Stimulated activated CD4-positive, alpha-beta T cell treated with anti-CD3 and anti-CD28 coated beads, Interleukin-1b, Interleukin-23, amount 100 ng/mL, for 48 hours (primary cell): ENCODE measurements around the gene HS6ST1.

ENCODE experiments used
- DNase-seq: peaks from one replicate; pipeline ENCODE4 v3.0.0-alpha.2; 2020

Gene HS6ST1

DNA sequence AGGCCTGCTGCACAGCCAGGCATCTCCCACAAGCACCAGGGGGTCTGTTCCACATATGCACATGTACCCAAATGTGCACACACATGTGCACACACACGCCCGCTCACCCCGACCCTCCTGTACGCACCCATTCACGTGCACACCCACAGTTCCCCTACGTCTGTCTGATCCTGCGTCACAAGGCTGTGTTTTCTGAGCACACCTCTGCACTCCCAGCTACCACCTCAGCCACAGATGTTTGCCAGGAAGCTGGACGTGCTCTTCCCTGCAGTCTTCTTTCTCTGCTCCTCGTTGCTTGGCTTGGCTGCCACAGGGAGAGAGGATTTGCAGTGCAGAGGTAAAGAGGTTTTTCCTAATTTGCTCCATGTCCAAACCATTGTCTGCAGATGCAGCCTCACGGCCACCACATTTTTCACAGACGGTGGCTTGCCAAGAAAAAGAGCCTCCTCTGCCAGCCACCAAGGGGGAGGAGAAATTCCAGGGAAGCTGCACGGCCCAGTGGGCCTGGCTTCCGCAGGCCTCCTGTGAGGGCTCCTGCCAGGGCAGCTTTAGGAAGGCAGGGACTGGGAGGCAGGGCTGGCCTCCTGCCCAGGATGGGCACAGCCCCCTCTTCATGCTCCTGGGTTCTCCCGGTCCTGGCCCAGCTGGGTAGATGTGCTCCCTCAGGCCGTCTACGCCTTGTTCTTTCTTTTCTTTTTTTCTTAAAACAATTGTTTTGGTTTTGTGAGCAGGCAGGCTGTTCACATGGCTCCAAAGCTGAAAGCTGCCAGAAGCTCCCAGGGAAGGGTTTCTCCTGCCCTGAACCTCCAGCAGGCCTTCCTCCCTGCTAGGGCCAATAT lies 29.3 kb upstream of the HS6ST1 start:
- no peak for DNase-seq

DNA sequence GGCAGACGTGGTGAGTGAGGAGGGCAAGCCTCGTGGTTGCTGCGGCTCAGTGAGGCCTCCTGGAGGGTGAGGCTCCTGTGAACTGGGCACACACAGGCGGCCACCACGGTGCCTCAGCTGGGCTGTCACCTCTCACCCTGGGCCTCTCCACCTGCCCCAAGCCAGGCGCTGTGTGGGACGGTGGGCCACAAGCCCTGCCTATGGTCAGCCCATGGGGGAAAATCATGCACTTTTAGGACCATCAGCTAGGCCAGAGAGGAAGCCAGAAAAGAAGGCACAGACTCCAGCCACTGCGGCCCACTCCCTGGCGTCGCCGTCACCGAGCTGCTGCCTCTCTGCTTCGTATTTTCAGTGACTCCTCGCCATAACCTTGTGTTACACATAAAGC lies 28.5 kb upstream of the HS6ST1 start:
- DNase-seq: no peak

DNA sequence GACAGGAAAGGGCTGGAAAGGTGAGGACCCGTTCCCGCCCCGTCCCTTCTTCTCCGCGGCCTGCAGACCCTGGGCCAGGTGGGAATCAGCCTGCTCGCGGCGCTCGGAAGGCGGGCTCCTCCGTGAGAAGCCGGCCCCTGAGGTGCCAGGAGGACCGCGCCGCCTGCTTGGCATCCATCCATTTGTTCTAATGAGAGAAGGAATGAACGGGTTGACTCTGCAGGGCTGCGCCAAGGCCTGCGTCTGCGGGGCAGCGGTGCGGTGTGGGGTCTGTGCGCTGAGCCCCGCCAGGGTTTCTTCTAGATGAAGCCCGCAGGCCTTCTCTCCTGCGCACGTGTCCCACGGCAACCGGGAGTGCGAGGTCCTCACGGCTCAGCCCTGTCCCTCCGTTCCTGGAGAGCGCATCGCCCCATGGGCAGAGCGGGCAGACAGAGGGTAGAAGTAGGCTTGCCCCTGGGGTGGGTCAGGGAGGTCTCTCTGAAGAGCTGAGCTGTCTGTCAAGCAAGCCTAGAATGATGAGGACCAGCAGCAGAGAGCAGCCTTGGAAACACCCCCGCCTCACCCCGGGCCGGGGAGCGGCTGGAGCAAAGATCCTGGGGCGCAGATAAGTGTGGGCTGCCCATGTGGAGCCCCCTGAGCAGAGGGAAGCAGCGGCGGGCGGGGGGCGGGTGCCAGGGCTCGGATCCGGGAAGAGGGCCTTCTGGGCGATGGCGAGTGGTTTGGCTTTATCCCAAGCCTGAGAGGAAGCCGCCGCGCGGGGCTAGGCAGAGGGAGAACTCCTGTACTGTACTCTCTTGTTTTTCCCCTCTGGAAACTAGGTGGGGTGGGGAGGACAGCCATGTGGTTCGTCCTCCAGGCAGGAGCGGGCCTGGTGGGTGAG lies 27.9 kb upstream of the HS6ST1 start:
- DNase-seq: no peak

DNA sequence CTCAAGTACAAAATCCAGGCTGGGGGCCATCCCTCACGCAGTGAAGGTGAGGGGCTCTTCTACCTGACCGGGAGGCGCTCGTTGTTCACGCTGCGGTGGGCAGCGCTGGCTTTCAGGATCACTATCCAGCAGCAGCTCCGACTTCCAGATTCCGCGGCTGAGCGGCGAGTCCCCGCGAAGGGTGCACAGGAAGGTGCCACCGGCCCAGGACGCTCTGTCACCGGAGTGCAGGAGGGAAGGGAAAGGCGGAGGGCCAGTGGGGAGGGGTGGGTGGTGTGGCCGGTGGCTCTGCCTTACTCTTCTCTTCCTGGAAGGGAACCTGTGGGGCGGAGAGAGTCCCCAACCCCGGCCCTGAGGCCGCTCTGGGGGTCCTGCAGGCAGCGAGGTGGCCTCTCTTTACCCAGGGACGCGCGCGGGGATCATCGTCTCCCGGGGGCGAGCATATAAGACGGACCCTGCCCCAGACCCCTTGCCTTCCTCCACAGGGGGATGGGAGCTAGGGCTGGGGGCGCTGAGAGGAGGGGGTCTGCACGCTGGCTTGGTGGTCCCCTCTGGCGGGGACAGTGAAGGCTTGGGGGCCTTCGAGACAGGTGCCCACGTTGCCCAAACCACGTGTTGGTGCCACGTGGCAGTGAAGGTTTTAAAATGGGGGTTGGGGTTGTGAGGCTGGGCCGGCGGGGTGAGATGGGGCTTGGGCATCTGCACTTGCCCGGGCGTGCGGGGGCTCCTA lies 26.9 kb upstream of the HS6ST1 start:
- no peak for DNase-seq

DNA sequence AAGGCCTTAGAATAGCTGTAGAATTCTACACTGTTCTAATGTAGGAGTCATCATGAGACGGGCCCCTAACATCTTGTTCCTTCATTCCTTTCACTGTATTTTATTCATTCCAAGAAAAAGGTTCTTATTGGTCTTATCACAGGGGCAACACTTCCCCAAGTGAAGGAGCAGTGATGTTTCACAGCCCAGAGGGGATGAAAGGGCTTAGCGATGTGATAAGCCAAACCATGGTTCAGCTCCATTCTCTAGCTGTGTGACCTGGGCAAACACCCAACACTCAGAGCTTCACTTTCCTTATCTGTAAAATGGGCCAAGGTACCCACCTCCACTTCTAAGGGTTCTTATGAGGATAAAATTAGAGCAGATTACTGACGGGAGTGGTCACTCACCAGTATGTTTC lies 25.4 kb upstream of the HS6ST1 start:
- DNase-seq: no peak

DNA sequence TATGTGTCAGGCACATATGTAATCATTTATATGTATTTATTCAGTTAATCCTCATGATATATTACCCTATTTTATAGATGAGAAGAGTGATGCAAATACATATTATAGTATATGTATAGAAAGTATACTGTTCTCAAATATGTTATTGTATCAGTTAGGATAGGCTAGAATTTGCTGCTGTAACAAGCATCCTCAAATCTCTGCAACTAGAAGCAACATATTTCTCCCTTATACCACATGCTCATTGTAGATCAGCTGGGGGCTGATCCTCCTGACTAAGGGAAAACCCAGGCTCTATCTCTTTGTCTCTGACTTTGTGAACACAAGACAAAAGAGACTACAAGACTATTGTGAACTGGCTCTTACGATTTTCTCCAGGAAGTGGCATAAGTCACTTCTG lies 24.8 kb upstream of the HS6ST1 start:
- no peak for DNase-seq

DNA sequence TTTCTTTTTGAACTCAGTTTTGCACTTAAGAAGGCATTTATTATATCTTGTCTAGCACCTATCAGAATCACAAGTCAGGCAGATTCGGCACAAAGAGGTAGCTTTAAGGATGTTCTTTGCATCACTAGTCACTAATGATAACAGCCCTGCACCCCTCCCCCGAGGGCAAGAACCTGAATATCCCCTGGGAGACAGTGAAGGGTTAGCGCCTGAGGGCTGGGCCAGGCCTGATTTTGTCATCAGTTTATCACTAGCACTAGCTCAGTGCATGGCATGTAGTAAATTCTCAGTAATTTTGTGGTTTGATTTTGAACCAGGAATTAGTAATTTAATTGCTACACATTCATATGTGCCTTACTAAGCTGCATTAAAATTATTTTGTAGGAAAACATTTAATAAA lies 23.9 kb upstream of the HS6ST1 start:
- no peak for DNase-seq

DNA sequence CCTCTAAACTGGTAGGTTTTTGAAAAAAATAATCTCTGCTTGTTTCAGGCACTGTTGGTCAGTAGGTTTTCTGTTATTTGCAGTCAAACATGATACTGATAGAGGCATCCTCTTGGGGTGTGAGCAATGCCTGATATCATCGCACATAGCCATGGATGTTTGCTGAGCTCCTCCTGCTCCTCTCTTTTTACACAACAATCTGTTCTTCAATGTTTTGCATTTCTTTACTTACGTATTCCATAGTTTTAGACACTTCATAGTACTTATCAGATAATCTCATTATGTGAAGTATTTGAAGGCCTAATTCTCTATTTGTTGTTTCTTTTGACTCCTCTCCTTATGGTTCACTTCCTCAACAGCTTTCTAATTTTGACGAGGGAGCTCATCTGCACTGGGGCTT lies 23.0 kb upstream of the HS6ST1 start:
- DNase-seq: no peak

DNA sequence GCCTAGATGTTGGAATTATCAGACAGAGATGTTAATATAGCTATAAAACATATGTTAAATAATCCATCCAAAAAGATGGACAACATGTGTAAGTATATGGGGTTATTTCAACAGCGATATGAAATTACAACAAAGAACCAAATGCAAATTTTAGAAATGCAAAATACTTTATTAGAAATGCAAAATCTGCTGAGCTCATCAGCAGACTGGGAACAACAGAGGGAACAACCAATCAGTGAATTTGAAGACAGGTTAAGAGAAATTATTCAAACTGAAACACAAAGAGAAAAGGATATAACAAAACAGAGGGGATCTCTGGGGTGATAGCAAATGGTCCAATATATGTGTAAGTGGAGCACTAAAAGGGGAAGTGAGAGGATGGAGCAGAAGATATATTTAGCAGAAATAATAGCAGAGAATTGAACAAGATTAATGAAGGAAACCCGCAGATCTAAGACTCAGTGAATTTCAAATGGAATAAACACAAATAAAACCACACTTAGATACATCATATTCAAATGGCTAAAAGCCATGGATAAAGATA lies 13.5 kb upstream of the HS6ST1 start:
- no peak for DNase-seq

DNA sequence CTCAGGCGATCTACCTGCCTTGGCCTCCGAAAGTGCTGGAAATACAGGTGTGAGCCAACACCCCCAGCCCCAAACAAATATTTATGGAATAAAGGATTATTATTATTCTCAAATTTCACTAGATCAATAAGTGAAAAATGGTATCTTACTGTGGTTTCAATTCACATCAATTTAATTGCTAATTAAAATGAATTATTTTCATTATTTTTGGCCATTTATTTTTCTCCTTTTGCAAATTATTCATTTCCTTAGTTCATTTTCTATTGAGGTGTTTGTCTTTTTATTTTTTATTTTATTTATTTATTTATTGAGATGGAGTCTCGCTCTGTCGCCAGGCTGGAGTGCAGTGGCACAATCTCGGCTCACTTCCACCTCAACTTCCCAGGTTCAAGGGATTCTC lies 11.9 kb upstream of the HS6ST1 start:
- no peak for DNase-seq

DNA sequence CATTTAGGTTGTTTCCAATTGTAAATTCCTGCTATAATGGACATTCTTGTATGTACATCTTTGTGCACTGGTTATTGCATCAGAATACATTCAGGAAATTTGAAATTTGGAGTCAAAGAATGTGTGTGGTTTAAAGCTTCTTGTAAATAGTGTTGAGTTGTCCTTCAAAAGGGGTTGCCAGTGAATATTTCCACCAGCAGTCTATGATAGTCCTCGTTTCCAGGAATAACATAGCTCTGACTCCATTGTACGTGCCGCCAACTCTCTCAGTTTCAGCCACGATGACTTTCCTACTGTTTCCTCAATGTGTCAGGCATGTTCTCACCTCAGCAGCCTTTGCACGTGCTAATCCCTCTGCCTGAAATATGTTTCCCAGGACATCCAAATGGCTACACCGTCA lies 10.9 kb upstream of the HS6ST1 start:
- peak; percentile 43 for DNase-seq

DNA sequence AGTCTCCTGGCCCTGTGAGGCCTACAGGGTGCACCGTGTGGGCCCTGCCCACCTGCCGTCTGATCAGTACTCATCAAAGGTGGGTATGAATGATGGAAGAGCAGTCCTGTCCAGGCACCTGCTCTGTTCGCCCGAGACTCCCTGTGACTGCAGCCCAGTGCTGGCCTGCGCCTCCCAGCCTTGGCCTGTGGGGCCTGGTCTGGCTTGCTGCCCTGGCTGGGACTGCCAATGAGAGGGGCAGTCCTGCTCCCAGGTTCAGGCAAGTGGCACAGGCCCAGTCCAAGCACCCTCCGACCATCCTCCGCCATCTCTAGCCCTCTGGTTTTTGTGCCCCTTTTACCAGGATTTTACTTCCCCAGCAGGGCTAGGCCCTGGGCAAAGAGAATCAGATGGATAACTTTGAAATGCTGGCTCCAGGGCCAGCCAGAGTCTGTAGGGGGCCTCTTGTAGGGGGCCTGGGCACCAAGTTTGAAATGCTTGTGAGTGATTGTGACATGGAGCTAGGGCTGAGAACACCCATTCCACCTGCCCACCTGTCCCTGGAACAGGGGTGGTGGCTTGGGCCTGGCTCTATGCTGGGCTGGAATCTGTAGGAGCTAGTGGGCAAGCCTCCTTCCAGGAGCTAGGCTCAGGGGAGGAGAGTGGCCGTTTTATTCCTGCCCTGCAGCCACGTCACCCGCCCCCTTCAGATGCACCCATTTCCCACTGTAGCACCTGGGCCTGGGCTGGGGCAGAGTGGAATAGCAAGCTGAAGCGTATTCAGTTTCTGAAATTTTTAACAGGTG lies 8.7 kb upstream of the HS6ST1 start:
- DNase-seq: no peak

DNA sequence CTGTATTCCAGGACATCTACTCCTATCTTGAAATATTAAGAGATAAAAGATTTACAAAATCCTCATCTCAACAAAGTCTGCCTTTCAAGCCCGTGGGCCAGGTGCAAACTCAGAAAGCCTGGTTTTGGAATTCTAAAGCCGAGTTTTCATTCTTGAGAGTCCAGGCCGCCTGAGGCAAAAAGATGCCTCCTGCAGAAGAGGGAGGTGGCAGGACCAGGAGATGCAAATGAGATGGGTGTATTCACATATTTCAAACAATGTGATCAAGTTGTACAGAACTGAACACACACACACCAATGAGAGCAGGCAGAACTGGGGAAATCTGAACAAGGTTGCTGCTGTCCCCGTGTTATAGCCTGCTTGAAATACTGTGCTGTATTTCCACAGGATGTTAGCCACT lies 7.7 kb upstream of the HS6ST1 start:
- no peak for DNase-seq

DNA sequence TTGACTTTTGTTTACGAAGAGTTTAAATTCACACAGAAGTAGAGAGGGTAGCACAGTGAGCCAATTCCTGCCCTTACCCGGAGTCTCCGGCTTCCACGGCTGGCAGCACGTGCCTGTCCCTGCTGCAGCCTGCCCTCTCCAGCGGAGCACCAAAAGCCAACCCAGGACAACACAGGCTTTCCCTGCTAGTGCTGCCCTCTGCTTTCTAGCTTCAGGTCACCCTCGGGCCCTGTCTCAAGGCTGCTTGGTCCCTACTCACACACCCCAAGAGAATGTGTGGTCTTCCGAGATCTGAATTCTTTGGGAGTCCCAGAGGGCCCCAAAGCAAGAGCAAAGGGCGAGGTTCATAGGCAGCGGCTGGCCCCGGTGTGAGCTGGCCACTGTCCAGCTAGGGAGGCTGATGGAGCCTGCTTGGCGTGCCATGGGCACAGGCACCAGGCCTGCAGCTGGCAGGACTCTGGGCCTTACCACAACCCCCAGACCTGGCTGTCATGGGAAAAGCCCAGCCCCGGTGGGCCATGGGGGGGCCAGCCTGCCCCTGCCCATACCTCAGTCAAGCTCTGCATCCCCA lies 7.0 kb upstream of the HS6ST1 start:
- DNase-seq: no peak

DNA sequence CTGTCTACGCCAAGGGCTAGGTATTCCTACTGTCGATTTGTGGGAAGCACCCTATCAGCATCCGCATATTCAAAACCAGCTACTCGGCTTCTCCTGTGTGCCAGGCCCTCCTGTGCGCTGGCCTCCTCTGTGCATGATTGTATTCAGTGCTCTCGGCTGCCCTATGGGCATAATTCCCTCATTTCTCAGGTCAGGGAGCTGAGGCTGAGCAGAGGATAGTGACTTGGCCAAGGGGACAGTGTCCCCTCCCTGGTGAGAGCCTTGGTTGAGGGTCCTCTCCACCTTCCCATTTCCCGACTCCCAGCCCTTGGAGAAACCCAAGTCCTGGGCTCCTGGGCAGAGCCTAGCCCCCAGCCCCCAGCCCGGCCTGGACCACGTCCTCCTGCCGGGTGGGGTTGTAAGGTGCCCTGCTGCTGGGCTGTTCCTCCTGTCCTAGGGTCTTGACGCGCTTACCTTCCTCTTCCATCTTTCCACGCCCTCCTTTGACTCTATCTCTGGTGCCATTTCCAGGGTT lies 6.3 kb upstream of the HS6ST1 start:
- no peak for DNase-seq

DNA sequence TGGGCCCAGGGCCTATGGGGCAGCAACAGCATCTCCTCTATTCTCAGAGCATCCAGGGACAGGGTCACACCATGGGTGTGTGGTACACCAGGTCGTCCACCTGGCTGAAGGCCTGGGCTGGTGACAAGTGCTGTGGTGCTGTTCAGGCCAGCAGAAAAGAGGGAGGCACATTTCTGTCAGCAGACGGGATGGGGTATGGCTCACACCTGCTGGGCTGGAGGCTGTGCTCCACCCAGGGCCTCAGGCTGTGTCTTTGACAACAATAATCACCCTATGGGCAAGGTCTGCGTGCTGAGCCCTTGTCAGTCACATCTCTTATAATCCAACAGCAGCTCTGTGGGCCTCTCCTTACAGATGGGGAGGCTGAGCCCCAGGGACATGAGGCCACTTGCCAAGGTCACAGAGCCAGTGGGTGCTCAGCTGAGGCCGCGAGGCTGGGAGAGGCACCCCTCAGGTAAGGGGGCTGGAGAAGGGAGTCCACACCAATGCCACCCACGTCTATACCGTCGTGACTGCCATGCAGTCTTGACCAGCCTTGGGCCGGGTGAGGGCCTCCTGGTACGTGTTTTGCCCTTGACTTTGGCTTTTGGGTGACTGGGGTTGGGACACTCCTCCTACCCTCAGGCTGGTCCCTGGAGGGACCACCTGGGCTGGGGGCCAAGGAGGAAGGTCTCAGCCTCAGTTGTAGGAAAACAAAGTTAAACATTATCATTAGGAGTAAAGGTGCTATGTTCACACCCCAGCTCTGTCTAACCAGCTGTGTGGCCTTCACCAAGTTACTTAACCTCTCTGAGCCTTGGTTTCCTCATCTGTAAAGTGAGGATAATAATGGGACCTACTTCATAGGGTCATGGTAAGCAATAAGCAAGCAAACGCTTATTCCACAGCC lies 5.6 kb upstream of the HS6ST1 start:
- DNase-seq: no peak

DNA sequence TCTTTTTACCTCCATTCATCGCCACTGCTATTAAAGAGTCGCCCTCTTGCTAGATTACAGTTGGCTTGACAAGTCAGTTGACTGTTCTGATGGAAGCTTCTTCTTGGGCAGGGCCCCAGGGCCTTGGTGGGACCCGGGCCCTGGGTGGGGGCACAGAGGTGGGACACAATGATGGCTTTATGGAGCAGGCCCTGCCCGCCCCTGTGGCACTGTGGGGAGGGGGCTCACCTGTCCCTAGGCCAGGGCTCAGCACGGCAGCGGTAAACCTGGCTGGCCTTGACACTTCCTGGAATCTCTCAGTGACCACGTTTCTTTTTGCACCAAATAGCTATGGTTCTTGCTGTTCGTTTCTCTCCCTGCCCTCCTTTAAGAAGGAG lies 4.9 kb upstream of the HS6ST1 start:
- DNase-seq: no peak

DNA sequence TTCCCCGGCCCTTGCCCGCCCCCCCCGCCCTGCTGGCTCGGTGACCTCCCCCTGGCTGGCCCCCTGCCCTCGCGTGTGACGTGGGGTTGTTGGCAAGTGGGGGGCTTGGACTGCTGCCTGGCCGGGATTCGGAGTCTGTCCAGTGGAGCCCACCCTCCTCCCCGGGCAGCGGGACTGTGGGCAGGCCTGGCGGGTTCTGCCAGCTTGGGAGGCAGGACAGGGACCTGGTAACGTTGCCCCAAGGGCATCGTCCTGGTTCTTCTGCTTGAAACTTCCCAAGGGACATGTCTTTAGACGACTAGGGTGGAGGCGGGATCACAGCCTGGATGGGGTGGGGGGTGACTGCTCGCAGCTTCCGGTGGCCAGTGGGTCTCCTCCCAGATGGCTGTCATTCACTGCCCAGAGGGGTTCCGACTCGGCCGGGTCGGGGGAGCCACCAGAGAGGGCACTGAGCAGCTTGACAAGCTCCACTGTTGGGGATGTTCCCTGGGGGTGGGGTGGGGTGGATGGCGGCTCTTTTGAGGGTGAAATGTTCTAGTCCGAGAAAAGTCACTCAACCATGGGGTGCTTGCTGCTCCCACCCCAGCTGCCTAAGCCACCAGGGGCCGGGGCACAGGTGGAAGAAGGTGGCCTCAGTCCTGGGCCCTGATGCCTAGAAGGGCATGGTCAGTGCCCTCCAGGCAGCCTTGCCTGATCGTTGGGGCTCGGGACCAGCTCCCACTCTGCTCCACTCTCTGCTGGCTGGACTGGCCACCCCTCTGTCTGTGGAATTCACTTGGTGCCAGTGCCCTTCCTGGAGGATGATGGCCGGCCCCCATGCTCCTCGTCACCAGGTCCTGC lies 4.3 kb upstream of the HS6ST1 start:
- no peak for DNase-seq

DNA sequence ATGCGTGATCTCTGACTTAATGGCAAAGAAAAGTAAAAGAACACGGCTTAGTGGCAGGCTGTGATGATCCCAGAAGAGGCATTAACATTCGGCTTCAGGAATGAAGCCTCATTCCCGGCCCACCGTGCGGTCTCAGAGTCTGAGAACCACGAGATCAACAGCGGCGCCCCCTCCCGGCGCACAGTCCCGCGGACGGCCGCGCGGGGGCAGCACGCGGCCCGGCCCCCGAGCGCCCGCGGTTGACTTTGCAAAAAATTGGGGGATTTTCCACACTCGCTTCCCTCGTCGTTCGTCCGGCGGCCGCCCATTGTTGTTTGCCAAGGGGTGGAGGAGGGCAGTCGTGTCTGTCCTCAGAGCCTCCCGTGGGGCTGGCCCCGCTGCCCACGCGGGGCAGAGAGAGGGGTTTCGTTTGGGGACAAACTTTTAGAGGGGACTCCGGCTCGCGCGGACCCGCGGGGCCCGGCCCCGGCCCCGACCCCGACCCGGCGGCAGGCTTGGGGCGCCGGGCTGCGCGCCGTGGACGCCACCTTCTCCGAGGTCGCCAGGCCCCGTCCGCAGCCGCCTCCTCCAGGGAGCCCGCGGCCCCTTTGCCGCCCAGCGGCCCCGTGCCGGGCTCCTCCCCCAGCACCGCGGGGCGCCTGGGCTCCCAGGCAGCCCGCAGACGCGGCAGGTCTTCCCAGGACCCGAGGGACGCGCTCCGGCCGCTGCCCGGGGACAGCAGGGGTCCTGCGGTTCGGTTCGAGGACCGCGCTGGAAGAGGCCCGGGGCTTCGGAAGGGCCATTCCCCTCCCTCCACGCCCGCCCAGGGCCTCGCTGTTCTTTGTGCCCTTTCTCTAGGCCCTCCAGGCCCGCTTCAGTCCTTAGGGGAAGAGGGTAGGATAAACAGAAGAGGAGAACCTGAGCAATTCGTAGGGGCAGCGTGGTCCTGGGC lies 3.4 kb upstream of the HS6ST1 start:
- peak; percentile 75 for DNase-seq
